HepG2 (cell line): ENCODE measurements around the gene CCL22. TPM values are rescaled to one million over a fixed set of nuclear protein-coding genes. Genes with fewer than 3 reads are reported as not detected.

Experiments
- ATAC-seq: fragments of 200-7000 bp; cut with Tn5 transposase; 3 replicates; pipeline ENCODE4 v1.9.1; 2020; ENCODE audit warnings: mild to moderate bottlenecking, moderate library complexity
- BruUV-seq: library from RNA; stranded (reverse); fragments of 400-500 nt; replicated peaks from 2 replicates; lab custom pipeline; 2021; lab: Mats Ljungman, UMichigan
- CTCF ChIA-PET: fragments of 300-600 bp; formaldehyde crosslinking; extraction: SDS; loops from one replicate; lab custom pipeline; 2021; ENCODE audit warnings: low total read pairs, inconsistent platforms, low intra/inter-chr PET ratio; lab: Yijun Ruan, JAX
- POLR2A ChIA-PET: fragments of 350-600 bp; sonication (Branson Sonifier 250); formaldehyde crosslinking; loops from one replicate; lab custom pipeline; 2020; ENCODE audit warnings: antibody characterized with exemption, inconsistent platforms; lab: Yijun Ruan, JAX
- DNase-seq: peaks from one replicate; pipeline ENCODE4 v3.0.0-alpha.2; 2015; ENCODE audit warnings: low spot score
- FAIRE-seq: peaks from 3 replicates; lab custom pipeline; 2011; peaks lifted over from hg19 to GRCh38; lab: Jason Lieb, UNC
- H2AFZ ChIP-seq: one replicate; pipeline ENCODE4 v1.6.1; 2011; ENCODE audit warnings: low read length, inconsistent platforms
- H3K27ac ChIP-seq: fragments of 300-600 bp; 3 replicates; pipeline ENCODE4 v1.8.0; 2011; ENCODE audit warnings: mixed run types, mild to moderate bottlenecking, mixed read lengths, low read length, inconsistent platforms; ENCODE audit not compliant: insufficient read depth; ENCODE audit errors: extremely low read length
- H3K27me3 ChIP-seq, 2 experiments: fragments of 200-600 bp in 1 of 2; 2 replicates in 1 of 2; 3 replicates in 1 of 2; pipeline versions ENCODE4 v1.6.0 to v1.8.0; 2011; ENCODE audit warnings: low read length in 2 of 2, mild to moderate bottlenecking in 2 of 2, moderate library complexity in 2 of 2, inconsistent platforms in 1 of 2; ENCODE audit not compliant: insufficient read depth in 2 of 2, control insufficient read depth in 1 of 2
- H3K36me3 ChIP-seq, 2 experiments: fragments of 200-600 bp in 1 of 2; replicated peaks in 1 of 2; 2 replicates in 1 of 2; 3 replicates in 1 of 2; pipeline versions ENCODE4 v1.5.1 to v1.8.0; 2011; ENCODE audit warnings: low read length in 2 of 2, inconsistent platforms in 1 of 2; ENCODE audit not compliant: insufficient read depth in 2 of 2, control insufficient read depth in 1 of 2
- H3K4me1 ChIP-seq: 2 replicates; pipeline ENCODE4 v1.5.1; 2012; ENCODE audit warnings: low read length, inconsistent platforms; ENCODE audit not compliant: insufficient read depth
- H3K4me2 ChIP-seq: 2 replicates; pipeline ENCODE4 v1.6.0; 2011; ENCODE audit warnings: low read depth, low read length, inconsistent platforms
- H3K4me3 ChIP-seq, 3 experiments: fragments of 200-600 bp in 1 of 3; sonication (generic), shearing (Covaris generic) in 1 of 3; replicated peaks in 1 of 3; 2 replicates each; pipeline ENCODE4 v1.5.1; 2011 to 2016; ENCODE audit warnings: low read length in 3 of 3, inconsistent platforms in 2 of 3, low read depth in 2 of 3, mild to moderate bottlenecking in 2 of 3, control low read depth in 1 of 3, mixed read lengths in 1 of 3; ENCODE audit not compliant: insufficient read depth in 1 of 3
- H3K79me2 ChIP-seq: one replicate; pipeline ENCODE4 v1.6.1; 2011; ENCODE audit warnings: low read length, inconsistent platforms; ENCODE audit not compliant: insufficient read depth
- H3K9ac ChIP-seq: 2 replicates; pipeline ENCODE4 v1.6.0; 2011; ENCODE audit warnings: mild to moderate bottlenecking, low read depth, low read length, inconsistent platforms; ENCODE audit not compliant: insufficient read depth
- H3K9me3 ChIP-seq: 2 replicates; pipeline ENCODE4 v1.5.1; 2012; ENCODE audit warnings: mild to moderate bottlenecking, low read length
- H4K20me1 ChIP-seq: 2 replicates; pipeline ENCODE4 v1.6.0; 2011; ENCODE audit warnings: inconsistent platforms, mild to moderate bottlenecking, low read length, moderate library complexity; ENCODE audit not compliant: insufficient read depth
- E2F5 ChIP-seq: sonication (generic); formaldehyde crosslinking; conservative IDR thresholded peaks from 2 replicates; pipeline ENCODE4 v1.4.0; 2020; ENCODE audit warnings: missing genetic modification reagents
- NRL ChIP-seq: sonication (generic); formaldehyde crosslinking; IDR thresholded peaks from 2 replicates; pipeline ENCODE4 v1.5.0; 2020; ENCODE audit warnings: missing genetic modification reagents, mild to moderate bottlenecking, moderate library complexity, borderline replicate concordance
- SMC3 ChIP-seq: IDR thresholded peaks from 2 replicates; pipeline ENCODE4 v1.6.1; 2011; ENCODE audit warnings: low read length, improper control_type of control experiment
- STAT6 ChIP-seq: sonication (generic); formaldehyde crosslinking; IDR thresholded peaks from 2 replicates; pipeline ENCODE4 v1.4.0; 2020; ENCODE audit warnings: missing genetic modification reagents, mild to moderate bottlenecking, borderline replicate concordance
- ZNF691 ChIP-seq: sonication (generic); formaldehyde crosslinking; IDR thresholded peaks from 2 replicates; pipeline ENCODE4 v1.4.0; 2020; ENCODE audit warnings: missing genetic modification reagents, low read depth, mild to moderate bottlenecking, borderline replicate concordance
- WGBS: methylation state at CpG from one replicate; pipeline ENCODE4 v1.1.6; 2017; ENCODE audit warnings: low lambda C conversion rate; 5-methylcytosine and 5-hydroxymethylcytosine counted together
- in situ Hi-C: cut with HindIII; loops from 2 replicates; pipeline ENCODE4 v1.10.0; 2017; ENCODE audit warnings: low pct_unique_long_range_greater_than_20kb; ENCODE audit not compliant: extremely low pct_ligation_motif_present
- intact Hi-C: fragments of 100-400 bp; cut with micrococcal nuclease; formaldehyde crosslinking; loops from one replicate; pipeline ENCODE4 v1.10.0; 2022; ENCODE audit not compliant: unreplicated experiment
- polyA plus RNA-seq, 8 experiments: library from polyadenylated mRNA; depleted of rRNA in 3 of 8; stranded (reverse) in 7 of 8; unstranded in 1 of 8; fragments of >200 nt; fragmentation: Illumina TruSeq in 4 of 8; extraction: Trizol in 4 of 8; gene quantifications; 2 replicates each; pipeline versions ENCODE4 v1.2.1 to v1.2.3, GENCODE V29; 2011 to 2016; ENCODE audit warnings: low read depth in 4 of 8, missing spikeins in 1 of 8, mixed read lengths in 1 of 8; ENCODE audit not compliant: insufficient read depth in 1 of 8
- total RNA-seq, 5 experiments: library from RNA; depleted of rRNA; stranded (reverse); fragments of >200 nt; fragmentation: Illumina TruSeq; extraction: Trizol; gene quantifications; 2 replicates each; pipeline ENCODE4 v1.2.3, GENCODE V29; 2016; ENCODE audit warnings: low read depth in 1 of 5

Gene CCL22
- total and polyA plus RNA-seq, 2 of the 13 experiments (the other 11 are each of a cell fraction or from before 2014, with no cell fraction given), result not detected

- peaks cover 11% of the 10 kb centered on the region; the same call in 1 of the 2 replicates for H3K4me1 ChIP-seq
- peaks cover 0 to 9% of the 10 kb centered on the region in 2 experiments; a peak in 2 of 5 replicates for H3K27me3 ChIP-seq
- ChIA-PET POLR2A (interaction anchor here (1.5 kb wide), 1 partner anchor 32 kb away, joined by 4 read pairs; the partner anchor contains the start of gene CX3CL1), CTCF (no interaction called here)
- ATAC-seq (peak; percentile 47; the same call in 2 of the 3 replicates), FAIRE-seq (no peak), DNase-seq (no peak)
- H2AFZ ChIP-seq, result no peak within 1 kb of the TSS
- BruUV-seq, result no TSS peak
- no peak within 1 kb of the TSS for H3K27ac ChIP-seq
- no peaks in the 10 kb centered on the region for H4K20me1 ChIP-seq
- in situ Hi-C loops, result no loop called here
- H3K9ac ChIP-seq, result no peak within 1 kb of the TSS
- no peaks in the 10 kb centered on the region for H3K9me3 ChIP-seq
- no peak within 1 kb of the TSS for H3K4me2 ChIP-seq
- intact Hi-C loops, result no loop called here
- TF ChIP-seq E2F5 (no peak), NRL (0 out of 2 replicates have a peak, but pooled peaks have one; percentile 31), ZNF691 (no peak), SMC3 (no peak), STAT6 (CRISPR knock-in tag) (no peak)
- H3K4me3 ChIP-seq, result no peak within 1 kb of the TSS
- H3K79me2 ChIP-seq, result no peaks in the 10 kb centered on the region
- WGBS, result 54% methylated on average over 17 of the region's 17 CpGs
- no peaks in the 10 kb centered on the region for H3K36me3 ChIP-seq
Measured at GRCh38 chr16:57403965-57404817, 45.6 kb downstream of the CCL22 start, which contains the start of gene CCL17. Gene CCL17 (plus strand): TSS chr16:57404767. CDS start chr16:57413933, 9,166 bp downstream.
